Retinal pigment epithelial cell (primary cell): ENCODE results near the gene FAM222A.

ENCODE experiments used
- DNase-seq: peaks from one replicate; pipeline ENCODE4 v3.0.0-alpha.2; 2010; ENCODE audit warnings: low read depth
- H3K4me3 ChIP-seq: 2 replicates; pipeline ENCODE4 v1.5.1; 2011; ENCODE audit warnings: mild to moderate bottlenecking, low read length, control low read depth, moderate library complexity
- CTCF ChIP-seq: conservative IDR thresholded peaks from 2 replicates; pipeline ENCODE4 v1.5.1; 2011; ENCODE audit warnings: low read depth, low read length, control low read depth, inconsistent platforms

Gene FAM222A

GRCh38 chr12:109789526-109790048, 76.0 kb downstream of the FAM222A start:
- TF ChIP-seq CTCF: no peak
- no peak overlapping the region for H3K4me3 ChIP-seq
- no peak for DNase-seq

- no peak for DNase-seq
- TF ChIP-seq CTCF: no peak
- no peak overlapping the region for H3K4me3 ChIP-seq
Observed at GRCh38 chr12:109792992-109793391, 79.4 kb downstream of the FAM222A start.

DNA sequence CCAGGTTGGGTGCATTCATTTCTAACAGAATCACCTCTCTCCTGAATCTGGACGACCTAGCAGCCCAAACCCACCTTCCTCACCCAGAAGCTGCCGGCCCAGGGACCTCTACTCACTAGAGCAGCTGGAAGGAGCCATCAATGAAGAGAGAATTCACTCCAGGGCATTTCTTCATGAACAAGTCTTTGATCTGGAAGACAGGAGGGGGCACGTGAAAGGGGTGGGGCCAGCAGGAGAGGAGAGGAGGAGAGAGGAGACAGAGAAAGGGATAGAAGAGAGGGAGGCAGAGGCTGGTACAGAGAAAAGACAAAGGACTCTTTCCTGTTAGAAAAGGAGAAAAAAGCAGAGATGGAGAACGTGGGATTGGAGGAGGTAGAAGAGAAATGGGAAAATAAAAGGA, 79.8 kb downstream of the FAM222A start:
- DNase-seq: no peak
- no peak overlapping the region for H3K4me3 ChIP-seq
- no peak for TF ChIP-seq CTCF

DNA sequence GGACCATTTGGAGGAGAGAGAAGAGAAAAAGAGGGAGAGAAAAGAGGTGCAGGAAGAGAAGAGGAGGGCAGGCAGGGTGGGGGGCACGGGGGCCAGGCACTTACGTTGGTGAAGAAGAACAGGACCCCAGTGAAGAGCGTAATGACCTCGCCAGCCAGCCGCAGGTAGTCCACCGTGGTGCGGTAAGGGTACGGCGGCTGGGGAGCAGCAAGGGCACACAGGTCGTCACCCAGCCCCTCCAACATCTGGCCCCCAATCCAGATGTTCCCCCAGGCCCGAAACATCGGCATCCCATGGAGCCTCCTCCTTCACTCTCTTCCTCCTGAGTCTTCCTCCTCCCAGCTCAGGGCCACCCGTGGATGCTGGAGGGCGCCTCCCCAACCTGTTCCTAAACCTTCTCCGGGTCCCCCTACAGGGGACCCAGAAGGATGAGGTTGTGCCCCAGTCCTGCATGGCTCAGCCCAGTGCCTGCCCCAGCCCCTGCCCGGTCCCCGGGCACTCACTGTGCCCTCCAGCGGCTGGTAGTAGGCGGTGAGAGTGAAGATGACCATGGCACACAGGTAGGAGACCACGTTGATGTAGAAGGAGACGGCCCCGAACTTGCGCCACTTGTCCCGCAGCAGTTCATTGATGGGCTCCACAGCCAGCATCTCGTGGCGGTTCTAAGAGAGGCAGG, 80.3 kb downstream of the FAM222A start:
- no peak overlapping the region for H3K4me3 ChIP-seq
- TF ChIP-seq CTCF: no peak
- DNase-seq: no peak

DNA sequence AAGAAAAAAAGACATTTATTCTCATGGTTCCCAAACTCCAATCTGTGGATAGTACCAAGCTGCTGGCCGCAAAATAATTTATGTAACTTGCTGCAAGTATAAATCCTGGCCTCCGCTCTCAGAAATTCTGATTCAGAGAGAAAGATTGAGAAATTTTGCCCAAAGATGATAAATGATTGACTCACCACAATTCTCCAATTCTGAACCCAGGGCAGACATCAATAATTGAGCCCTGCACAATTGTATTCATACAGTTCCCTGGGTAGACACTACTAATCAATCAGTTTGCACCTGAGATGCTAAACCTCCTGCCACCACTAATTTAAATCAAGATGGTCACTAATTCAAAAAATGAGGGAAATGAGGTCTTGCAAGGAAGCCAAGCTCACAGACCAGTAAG, 81.4 kb downstream of the FAM222A start:
- H3K4me3 ChIP-seq: no peak overlapping the region
- no peak for TF ChIP-seq CTCF
- no peak for DNase-seq

- no peak for DNase-seq
- H3K4me3 ChIP-seq: no peak overlapping the region
- no peak for TF ChIP-seq CTCF
Observed at GRCh38 chr12:109796057-109796456, 82.4 kb downstream of the FAM222A start.
